ENCODE results near the gene CPA1.

Gene CPA1

DNA sequence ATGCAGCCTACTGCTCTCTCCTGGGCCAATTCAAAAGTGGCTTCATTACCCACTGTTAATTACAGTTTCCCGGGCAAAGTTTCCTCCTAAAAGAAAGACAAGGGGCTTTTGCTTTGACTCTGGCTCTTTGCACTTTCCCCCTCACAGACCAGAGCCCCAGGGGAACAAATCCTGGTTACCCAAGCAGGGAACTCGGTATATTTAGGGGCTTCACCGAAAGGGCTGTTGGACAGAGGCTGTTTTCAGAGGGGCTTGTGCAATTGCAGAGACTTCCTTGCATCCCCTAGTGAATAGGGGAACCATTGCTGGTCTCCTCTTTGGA, 7.0 kb downstream of the CPA1 start:
- in situ Hi-C loops (cut with MboI; ENCODE audit: low pct_unique_long_range_greater_than_20kb, low sequenced_read_pairs, unreplicated experiment) = no loop called here
- DNase-seq (ENCODE audit: low spot score) = no peak
- TF ChIP-seq, protein P1, sequence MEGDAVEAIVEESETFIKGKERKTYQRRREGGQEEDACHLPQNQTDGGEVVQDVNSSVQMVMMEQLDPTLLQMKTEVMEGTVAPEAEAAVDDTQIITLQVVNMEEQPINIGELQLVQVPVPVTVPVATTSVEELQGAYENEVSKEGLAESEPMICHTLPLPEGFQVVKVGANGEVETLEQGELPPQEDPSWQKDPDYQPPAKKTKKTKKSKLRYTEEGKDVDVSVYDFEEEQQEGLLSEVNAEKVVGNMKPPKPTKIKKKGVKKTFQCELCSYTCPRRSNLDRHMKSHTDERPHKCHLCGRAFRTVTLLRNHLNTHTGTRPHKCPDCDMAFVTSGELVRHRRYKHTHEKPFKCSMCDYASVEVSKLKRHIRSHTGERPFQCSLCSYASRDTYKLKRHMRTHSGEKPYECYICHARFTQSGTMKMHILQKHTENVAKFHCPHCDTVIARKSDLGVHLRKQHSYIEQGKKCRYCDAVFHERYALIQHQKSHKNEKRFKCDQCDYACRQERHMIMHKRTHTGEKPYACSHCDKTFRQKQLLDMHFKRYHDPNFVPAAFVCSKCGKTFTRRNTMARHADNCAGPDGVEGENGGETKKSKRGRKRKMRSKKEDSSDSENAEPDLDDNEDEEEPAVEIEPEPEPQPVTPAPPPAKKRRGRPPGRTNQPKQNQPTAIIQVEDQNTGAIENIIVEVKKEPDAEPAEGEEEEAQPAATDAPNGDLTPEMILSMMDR (IDR thresholded peaks at IDR 0.05; ENCODE audit: extremely low read depth, insufficient read depth, missing control alignments) = no peak

DNA sequence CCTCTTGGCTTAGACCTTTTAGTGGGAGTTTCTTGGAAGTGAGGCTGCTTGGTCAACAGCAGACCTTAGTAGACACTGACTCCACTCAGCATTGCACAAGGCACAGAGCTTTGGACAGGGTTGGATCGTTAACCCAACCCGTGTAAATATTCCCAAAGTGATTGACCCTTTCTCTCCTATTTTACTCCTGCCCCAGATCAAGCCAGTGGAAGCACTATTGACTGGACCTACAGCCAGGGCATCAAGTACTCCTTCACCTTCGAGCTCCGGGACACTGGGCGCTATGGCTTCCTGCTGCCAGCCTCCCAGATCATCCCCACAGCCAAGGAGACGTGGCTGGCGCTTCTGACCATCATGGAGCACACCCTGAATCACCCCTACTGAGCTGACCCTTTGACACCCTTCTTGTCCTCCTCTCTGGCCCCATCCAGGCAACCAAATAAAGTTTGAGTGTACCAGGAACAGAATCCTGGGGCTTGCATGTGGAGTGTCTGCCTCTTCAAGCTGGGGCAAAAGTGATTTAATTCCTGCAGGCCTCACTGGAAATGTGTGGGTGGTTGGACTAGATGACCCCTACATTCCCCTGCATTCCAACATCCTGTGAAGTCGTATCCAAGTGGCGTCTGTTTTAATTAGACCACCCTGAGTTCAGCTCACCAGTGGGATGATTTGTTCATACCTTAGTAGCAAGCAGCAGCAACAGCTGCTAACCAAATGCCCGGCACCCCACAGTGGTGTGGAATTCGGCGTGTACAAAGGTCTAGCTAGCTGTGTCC, 7.5 kb downstream of the CPA1 start:
- no peak for DNase-seq (ENCODE audit: low spot score)
- TF ChIP-seq, protein P1 (IDR thresholded peaks at IDR 0.05; ENCODE audit: extremely low read depth, insufficient read depth, missing control alignments) = no peak
- in situ Hi-C loops (cut with MboI; ENCODE audit: low pct_unique_long_range_greater_than_20kb, low sequenced_read_pairs, unreplicated experiment) = no loop called here

DNA sequence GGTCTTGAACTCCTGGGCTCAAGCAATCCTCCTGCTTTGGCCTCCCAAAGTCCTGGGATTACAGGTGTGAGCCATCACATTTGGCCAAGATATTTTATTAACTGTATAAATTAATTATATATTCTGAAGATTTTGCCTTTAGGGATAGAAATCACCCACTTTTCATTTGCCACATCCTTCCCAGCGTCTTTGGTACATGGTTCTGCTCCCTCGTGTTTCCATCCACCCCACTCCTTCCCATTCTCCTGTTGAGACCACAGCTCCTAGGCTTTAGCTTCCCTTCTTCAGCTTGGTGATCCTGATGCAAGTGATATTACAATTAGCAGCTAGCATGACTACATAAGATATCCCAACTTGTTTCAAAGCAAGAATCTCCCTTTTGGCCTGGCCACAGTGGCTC, 8.4 kb downstream of the CPA1 start:
- in situ Hi-C loops (cut with MboI; ENCODE audit: low pct_unique_long_range_greater_than_20kb, low sequenced_read_pairs, unreplicated experiment) = no loop called here
- DNase-seq (ENCODE audit: low spot score) = no peak
- TF ChIP-seq, protein P1 (IDR thresholded peaks at IDR 0.05; ENCODE audit: extremely low read depth, insufficient read depth, missing control alignments) = no peak

DNA sequence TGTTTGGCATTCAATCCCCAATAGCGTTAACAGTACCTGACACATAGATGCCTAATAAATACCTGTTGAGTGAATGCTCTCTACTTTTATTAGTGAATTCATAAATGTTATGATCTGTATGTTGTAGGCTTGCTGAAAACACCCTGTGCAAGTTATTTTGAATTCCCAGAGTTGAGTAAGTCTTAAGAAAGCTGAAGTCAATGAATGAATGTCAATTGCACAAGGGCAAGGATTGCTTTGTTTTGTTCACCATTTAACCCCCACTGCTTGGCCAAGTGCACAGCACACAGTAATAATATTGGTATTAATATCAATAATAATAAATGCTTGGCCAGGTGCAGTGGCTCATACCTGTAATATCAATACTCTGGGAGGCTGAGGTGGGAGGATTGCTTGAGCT, 10.2 kb downstream of the CPA1 start:
- no peak for DNase-seq (ENCODE audit: low spot score)
- TF ChIP-seq, protein P1 (IDR thresholded peaks at IDR 0.05; ENCODE audit: extremely low read depth, insufficient read depth, missing control alignments) = no peak
- in situ Hi-C loops (cut with MboI; ENCODE audit: low pct_unique_long_range_greater_than_20kb, low sequenced_read_pairs, unreplicated experiment) = no loop called here

DNA sequence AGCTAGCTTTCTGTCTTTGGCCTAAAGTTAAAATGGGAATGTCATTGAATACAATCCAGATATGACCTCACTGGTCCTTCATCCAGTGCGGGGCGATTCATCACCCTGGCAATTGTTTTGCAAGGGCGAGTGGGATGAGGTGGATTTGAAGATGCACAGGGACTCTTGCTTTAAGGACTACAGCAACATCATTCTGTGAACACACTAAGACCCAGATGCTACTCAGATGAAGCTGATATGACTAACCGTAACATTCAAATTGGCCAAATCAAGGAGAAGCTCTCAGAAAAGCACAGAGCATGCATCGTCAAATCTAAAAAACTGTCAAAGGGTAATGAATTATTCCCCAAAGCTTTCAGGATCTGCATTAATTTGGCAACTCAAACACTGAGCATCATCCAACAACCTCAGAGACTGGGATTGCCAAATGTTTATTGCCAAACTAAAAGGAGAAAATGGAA, 12.8 kb downstream of the CPA1 start:
- TF ChIP-seq, protein P1 (IDR thresholded peaks at IDR 0.05; ENCODE audit: extremely low read depth, insufficient read depth, missing control alignments) = no peak
- DNase-seq (ENCODE audit: low spot score) = no peak
- in situ Hi-C loops (cut with MboI; ENCODE audit: low pct_unique_long_range_greater_than_20kb, low sequenced_read_pairs, unreplicated experiment) = no loop called here

DNA sequence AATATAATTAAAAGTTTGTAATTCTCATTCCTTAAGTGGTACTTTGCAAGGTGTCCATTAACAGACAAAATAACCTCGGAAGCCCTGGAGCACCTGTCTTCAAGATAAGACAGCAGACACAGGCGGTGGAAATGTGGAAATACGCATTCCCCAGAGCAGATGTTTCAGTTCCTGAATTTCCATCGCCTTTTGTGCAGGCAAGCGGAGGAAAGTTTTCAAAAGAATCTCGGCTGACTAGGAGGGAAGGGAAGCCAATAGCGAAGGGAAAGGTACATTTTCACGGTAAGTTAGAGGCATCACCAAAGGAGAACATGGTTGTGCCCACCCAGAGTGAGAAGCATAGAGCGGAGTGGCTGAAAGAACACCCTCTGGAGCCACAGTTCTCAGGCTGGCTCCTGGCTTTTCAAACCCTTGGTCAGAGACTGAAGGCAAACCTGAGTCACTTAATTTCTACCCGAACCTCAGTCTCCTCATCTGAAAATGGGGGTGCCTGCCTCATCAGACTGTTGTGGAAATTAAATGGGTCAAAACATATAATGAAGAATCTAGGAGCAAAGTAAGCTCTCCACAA, 13.6 kb downstream of the CPA1 start:
- no peak for DNase-seq (ENCODE audit: low spot score)
- TF ChIP-seq, protein P1 (IDR thresholded peaks at IDR 0.05; ENCODE audit: extremely low read depth, insufficient read depth, missing control alignments) = no peak
- in situ Hi-C loops (cut with MboI; ENCODE audit: low pct_unique_long_range_greater_than_20kb, low sequenced_read_pairs, unreplicated experiment) = no loop called here

Data from GM13977 (cell line).